ENCODE data around the gene CD44.

- no peak for TF ChIP-seq CTCF (IDR thresholded peaks at IDR 0.05; ENCODE audit: low read depth, low read length, poor library complexity, severe bottlenecking)
- no peak for TF ChIP-seq EZH2phosphoT487 (IDR thresholded peaks at IDR 0.05; ENCODE audit: borderline replicate concordance, low read length)
Measured at GRCh38 chr11:35153280-35153679, 14.3 kb downstream of the CD44 start.
